Esophagus squamous epithelium (tissue), 5 donors: ENCODE results near the gene SETD1A. TPM values are rescaled to one million over a fixed set of nuclear protein-coding genes. Genes with fewer than 3 reads are reported as not detected.

Source experiments
- DNase-seq: peaks from one replicate; lab custom pipeline; 2025; lab: John Stamatoyannopoulos, UW
- H3K27ac ChIP-seq, 4 donors: fragments of 200-600 bp; sonication (generic); one replicate each; pipeline ENCODE4 v1.5.1; 2016 to 2019; ENCODE audit warnings: mild to moderate bottlenecking in 1 of 4
- H3K27me3 ChIP-seq, 4 donors: fragments of 200-600 bp; sonication (generic); 1 replicate in 3 of 4; 2 replicates in 1 of 4; pipeline versions ENCODE4 v1.5.1 to v1.6.0; 2017 to 2021; ENCODE audit warnings: antibody characterized with exemption in 1 of 4
- H3K36me3 ChIP-seq, 3 donors: fragments of 200-600 bp; sonication (generic); one replicate each; pipeline ENCODE4 v1.5.1; 2016 to 2019
- H3K4me1 ChIP-seq, 3 donors: fragments of 200-600 bp; sonication (generic); one replicate each; pipeline ENCODE4 v1.5.1; 2017 to 2019
- H3K4me3 ChIP-seq, 4 donors: fragments of 200-600 bp; sonication (generic); 1 replicate in 3 of 4; 2 replicates in 1 of 4; pipeline ENCODE4 v1.5.1; 2016 to 2019; ENCODE audit warnings: mild to moderate bottlenecking in 2 of 4, moderate library complexity in 1 of 4
- H3K9me3 ChIP-seq, 3 donors: fragments of 200-600 bp; sonication (generic); one replicate each; pipeline ENCODE4 v1.5.1; 2016 to 2019
- CTCF ChIP-seq, 6 experiments: fragments of 450-650 bp in 4 of 6; fragments of 200-600 bp in 2 of 6; sonication (generic) in 2 of 6; IDR thresholded peaks; one replicate each; pipeline ENCODE4 v1.5.1; 2016 to 2019; ENCODE audit warnings: antibody characterized with exemption in 6 of 6, mild to moderate bottlenecking in 4 of 6, moderate library complexity in 4 of 6
- POLR2A ChIP-seq, 4 donors: fragments of 450-650 bp; IDR thresholded peaks; one replicate each; pipeline ENCODE4 v1.6.1; 2017; ENCODE audit warnings: antibody characterized with exemption in 4 of 4, mild to moderate bottlenecking in 4 of 4, moderate library complexity in 3 of 4
- WGBS, 2 donors: methylation state at CpG; one replicate each; pipeline ENCODE4 v1.1.5; 2018; 5-methylcytosine and 5-hydroxymethylcytosine counted together
- intact Hi-C: fragments of 100-400 bp; cut with DNase I; formaldehyde crosslinking; loops from one replicate; pipeline ENCODE4 v1.15.0; 2022
- total RNA-seq, 4 donors: library from RNA; depleted of rRNA; stranded (reverse); fragments of >200 nt; gene quantifications; one replicate each; pipeline ENCODE4 v1.1.0, GENCODE V29; 2016
- donor health status: DM: yes; HTN: yes; CAD: no.

The SETD1A gene
- total RNA-seq, 4 donors from 2014 or later: 3.5 to 8.0 (median 5.4) TPM

DNA sequence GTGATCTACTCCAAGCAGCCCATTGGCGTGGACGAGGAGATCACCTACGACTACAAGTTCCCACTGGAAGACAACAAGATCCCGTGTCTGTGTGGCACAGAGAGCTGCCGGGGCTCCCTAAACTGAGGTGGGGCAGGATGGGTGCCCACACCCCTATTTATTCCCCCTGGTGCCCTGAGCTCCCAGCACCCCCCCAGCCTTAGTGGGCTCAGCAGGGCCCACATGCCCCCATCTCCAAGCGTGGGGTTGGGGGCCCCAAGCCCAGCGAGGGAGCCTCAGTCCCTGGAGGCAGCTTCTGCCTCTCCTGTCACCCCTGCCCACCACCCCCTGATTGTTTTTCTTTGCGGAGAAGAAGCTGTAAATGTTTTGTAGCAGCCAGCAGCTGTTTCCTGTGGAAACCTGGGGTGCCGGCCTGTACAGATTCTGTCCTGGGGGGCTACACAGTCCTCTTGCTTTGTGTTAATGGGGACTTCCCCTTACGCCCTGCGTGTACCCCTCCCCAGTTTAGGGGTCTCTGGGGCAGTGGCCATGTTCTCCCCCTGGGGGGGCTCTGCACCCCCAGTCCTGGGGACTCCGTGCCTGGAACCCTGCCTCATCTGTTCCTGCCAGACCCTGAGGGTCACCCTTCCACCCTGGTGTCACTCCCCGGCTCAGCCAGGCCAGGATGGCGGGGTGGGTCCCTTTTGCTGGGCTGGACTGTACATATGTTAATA is 26.5 kb downstream of the SETD1A start:
- no peak for DNase-seq
- H3K36me3 ChIP-seq: peaks cover 16 to 73% (median 24%) of the 10 kb centered on the region in 3 donors
- H3K4me1 ChIP-seq: peaks cover 7 to 23% (median 8%) of the 10 kb centered on the region in 3 donors
- no peaks in the 10 kb centered on the region for H3K27me3 ChIP-seq
- no peak for TF ChIP-seq CTCF (IDR thresholded peaks at IDR 0.05)
- TF ChIP-seq POLR2A (IDR thresholded peaks at IDR 0.05): no peak
- no peak overlapping the region for H3K4me3 ChIP-seq
- H3K27ac ChIP-seq: no peak overlapping the region
- 72 to 77% methylated on average over 3 to 7 of the region's 14 CpGs for WGBS, 2 donors
- no peaks in the 10 kb centered on the region for H3K9me3 ChIP-seq
- intact Hi-C loops: no loop called here

GRCh38 chr16:30984669-30985400 is 27.3 kb downstream of the SETD1A start, which contains the start of gene HSD3B7:
HSD3B7 (plus strand) TSS chr16:30985207; CDS start chr16:30985659, 452 bp downstream.
- intact Hi-C loops: loop anchor here (5.0 kb wide), 2 partner anchors 157 to 457 kb away; partner anchors contain the start of gene ZNF843
- Histone ChIP-seq H3K36me3 (peaks cover 10 to 66% (median 24%) of the 10 kb centered on the region in 3 donors), H3K27ac (peak within 1 kb of the TSS; percentile 62 to 83 (median 78)), H3K9me3 (no peaks in the 10 kb centered on the region), H3K4me3 (peak within 1 kb of the TSS; percentile 31 to 68 (median 56)), H3K4me1 (peaks cover 7 to 23% (median 8%) of the 10 kb centered on the region in 3 donors), H3K27me3 (no peaks in the 10 kb centered on the region)
- TF ChIP-seq CTCF (IDR thresholded peaks at IDR 0.05) (peak; percentile 92 to 97 (median 96)), POLR2A (IDR thresholded peaks at IDR 0.05) (no peak)
- peak; percentile 24 for DNase-seq
- WGBS, 2 donors: 36 to 48% methylated on average over 6 to 11 of the region's 24 CpGs

- no peaks in the 10 kb centered on the region for H3K9me3 ChIP-seq
- H3K4me1 ChIP-seq: peaks cover 7 to 23% (median 8%) of the 10 kb centered on the region in 3 donors
- intact Hi-C loops: loop anchor here (5.0 kb wide), 2 partner anchors 157 to 457 kb away; partner anchors contain the start of gene ZNF843
- peaks cover 10 to 58% (median 18%) of the 10 kb centered on the region in 3 donors for H3K36me3 ChIP-seq
- peak overlapping the region; percentile 62 to 83 (median 78) for H3K27ac ChIP-seq
- H3K27me3 ChIP-seq: no peaks in the 10 kb centered on the region
- no peak for DNase-seq
- 28% methylated on average over 5 of the region's 20 CpGs; no CpG with 5 or more reads in 1 of the 2 donors for WGBS, 2 donors
- TF ChIP-seq CTCF (IDR thresholded peaks at IDR 0.05) (peak in 3 of 6 experiments; percentile 7 to 37 (median 30)), POLR2A (IDR thresholded peaks at IDR 0.05) (no peak)
- H3K4me3 ChIP-seq: peak overlapping the region; percentile 31 to 68 (median 56)
These were observed 28.0 kb downstream of the SETD1A start for GRCh38 chr16:30985401-30986128.

DNA sequence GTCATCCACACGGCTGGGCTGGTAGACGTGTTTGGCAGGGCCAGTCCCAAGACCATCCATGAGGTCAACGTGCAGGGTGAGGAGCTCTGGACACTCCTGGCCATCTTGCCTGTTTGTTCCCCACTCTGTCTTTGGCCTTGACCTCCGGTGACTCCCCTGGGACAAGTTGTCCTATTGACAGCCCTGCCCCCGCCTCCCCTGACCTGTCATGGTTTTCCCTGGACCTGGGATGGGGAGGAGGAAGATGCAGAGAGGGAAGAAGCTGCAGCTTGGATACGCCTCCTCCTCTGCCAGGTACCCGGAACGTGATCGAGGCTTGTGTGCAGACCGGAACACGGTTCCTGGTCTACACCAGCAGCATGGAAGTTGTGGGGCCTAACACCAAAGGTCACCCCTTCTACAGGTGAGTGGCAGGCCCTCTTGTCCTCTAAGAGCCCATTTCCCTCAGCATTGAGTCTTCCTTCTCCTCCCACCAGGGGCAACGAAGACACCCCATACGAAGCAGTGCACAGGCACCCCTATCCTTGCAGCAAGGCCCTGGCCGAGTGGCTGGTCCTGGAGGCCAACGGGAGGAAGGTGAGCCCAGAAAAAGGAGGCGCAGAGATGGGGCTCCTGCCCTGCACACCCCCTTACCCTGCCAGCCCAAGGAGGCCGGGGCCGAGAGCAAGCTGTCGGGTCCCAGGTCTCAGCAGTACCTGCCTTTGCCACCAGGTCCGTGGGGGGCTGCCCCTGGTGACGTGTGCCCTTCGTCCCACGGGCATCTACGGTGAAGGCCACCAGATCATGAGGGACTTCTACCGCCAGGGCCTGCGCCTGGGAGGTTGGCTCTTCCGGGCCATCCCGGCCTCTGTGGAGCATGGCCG is 28.8 kb downstream of the SETD1A start:
- H3K36me3 ChIP-seq: peaks cover 2 to 50% (median 11%) of the 10 kb centered on the region in 3 donors

More for the DNA sequence above, 28.8 kb downstream of the SETD1A start:
- Histone ChIP-seq H3K27ac (peak overlapping the region in 2 of 4 donors; percentile 77 to 83), H3K27me3 (no peaks in the 10 kb centered on the region), H3K4me3 (peak overlapping the region in 1 of 4 donors; percentile 68), H3K9me3 (no peaks in the 10 kb centered on the region), H3K4me1 (peaks cover 7 to 23% (median 8%) of the 10 kb centered on the region in 3 donors)
- 90 to 92% methylated on average over 2 to 12 of the region's 29 CpGs for WGBS, 2 donors
- DNase-seq: no peak
- intact Hi-C loops: loop anchor here (5.0 kb wide), 2 partner anchors 156 to 456 kb away; partner anchors contain the start of gene ZNF843
- TF ChIP-seq CTCF (IDR thresholded peaks at IDR 0.05) (peak in 1 of 6 experiments; percentile 4), POLR2A (IDR thresholded peaks at IDR 0.05) (no peak)
